GM13976 (cell line): Measurements from ENCODE around the gene POLA2.
A peak's percentile ranks its signal among the peaks of the same experiment; 100 is the strongest.
"Not testable (repeated sequence)": the region's sequence is repeated elsewhere in the genome, so short reads cannot be mapped to it uniquely, and the experiment has no call there.

Source experiments
- DNase-seq: peaks from one replicate; pipeline ENCODE4 v3.0.0; 2012; ENCODE audit warnings: low spot score
- in situ Hi-C: fragments of 300-500 bp; cut with MboI; formaldehyde crosslinking; loops from one replicate; pipeline ENCODE4 v1.12.0; 2022; ENCODE audit warnings: low sequenced_read_pairs, mixed read lengths, inconsistent platforms; ENCODE audit not compliant: unreplicated experiment
- TF ChIP-seq, protein P1 (sequence below): IDR thresholded peaks from 2 replicates; pipeline ENCODE4 v1.5.1; 2012; ENCODE audit warnings: borderline replicate concordance, mild to moderate bottlenecking; ENCODE audit not compliant: insufficient read depth; ENCODE audit errors: extremely low read depth, missing control alignments, control extremely low read depth

The POLA2 gene

DNA sequence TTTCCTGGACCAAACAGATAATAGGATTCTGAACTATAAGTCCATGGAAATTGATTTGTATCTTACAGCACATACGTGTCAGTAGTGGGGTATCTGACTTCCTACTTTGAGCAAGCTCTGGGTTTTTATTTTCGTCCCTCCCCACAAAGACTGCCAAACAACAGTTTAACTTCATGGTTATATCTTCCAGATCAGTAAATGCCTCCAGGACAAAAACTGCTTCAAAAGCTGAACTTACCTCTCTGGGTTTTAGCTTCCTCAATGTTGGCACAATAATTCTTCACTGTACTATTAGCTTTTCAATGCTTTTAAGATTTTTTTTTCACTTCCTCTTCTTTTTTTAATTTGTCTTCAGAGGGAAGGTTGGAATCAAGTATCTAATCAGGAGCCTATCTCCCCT is 67.7 kb downstream of the POLA2 start:
- no peak for DNase-seq
- TF ChIP-seq, protein P1, sequence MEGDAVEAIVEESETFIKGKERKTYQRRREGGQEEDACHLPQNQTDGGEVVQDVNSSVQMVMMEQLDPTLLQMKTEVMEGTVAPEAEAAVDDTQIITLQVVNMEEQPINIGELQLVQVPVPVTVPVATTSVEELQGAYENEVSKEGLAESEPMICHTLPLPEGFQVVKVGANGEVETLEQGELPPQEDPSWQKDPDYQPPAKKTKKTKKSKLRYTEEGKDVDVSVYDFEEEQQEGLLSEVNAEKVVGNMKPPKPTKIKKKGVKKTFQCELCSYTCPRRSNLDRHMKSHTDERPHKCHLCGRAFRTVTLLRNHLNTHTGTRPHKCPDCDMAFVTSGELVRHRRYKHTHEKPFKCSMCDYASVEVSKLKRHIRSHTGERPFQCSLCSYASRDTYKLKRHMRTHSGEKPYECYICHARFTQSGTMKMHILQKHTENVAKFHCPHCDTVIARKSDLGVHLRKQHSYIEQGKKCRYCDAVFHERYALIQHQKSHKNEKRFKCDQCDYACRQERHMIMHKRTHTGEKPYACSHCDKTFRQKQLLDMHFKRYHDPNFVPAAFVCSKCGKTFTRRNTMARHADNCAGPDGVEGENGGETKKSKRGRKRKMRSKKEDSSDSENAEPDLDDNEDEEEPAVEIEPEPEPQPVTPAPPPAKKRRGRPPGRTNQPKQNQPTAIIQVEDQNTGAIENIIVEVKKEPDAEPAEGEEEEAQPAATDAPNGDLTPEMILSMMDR, result no peak
- in situ Hi-C loops, result no loop called here

DNA sequence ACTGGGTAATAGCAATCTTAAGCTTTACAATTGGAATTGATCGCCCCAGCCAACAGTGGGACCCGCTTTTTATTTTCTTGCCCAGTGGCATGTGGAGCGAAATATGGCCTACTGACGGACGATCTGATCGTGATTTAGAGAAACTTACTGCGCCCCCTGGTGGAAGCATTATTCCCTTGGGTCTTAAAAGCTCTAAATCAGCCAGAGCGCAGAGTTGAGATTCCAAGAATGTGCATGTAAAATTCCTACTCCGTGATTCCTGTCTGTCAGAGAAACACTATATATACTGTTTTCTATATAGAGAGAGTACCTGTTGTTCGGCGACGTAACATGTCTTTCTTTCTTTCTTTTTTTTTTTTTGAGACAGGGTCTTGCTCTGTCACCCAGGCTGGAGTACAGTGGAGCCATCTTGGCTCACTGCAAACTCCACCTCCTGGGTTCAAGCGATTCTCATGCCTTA is 68.2 kb downstream of the POLA2 start:
- TF ChIP-seq, protein P1, result peak; percentile 61
- in situ Hi-C loops, result no loop called here
- DNase-seq, result peak; percentile 72

DNA sequence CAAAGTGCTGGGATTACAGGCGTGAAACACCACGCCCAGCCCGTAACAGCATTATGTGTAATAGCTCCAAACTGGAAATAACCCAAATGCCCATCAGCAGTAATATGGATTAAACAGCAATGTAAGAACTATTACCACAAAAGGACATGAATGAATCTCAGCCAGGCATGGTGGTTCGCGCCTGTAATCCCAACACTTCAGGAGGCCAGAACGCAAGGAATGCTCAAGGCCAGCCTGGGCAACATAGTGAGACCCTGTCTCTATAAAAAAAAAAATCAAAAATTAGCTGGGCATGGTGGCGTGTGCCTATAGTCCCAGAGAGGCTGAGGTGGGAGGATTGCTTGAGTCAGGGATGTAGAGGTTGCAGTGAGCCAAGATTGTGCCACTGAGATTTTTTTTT is 68.8 kb downstream of the POLA2 start:
- no peak for DNase-seq
- TF ChIP-seq, protein P1, result no peak
- in situ Hi-C loops, result no loop called here

DNA sequence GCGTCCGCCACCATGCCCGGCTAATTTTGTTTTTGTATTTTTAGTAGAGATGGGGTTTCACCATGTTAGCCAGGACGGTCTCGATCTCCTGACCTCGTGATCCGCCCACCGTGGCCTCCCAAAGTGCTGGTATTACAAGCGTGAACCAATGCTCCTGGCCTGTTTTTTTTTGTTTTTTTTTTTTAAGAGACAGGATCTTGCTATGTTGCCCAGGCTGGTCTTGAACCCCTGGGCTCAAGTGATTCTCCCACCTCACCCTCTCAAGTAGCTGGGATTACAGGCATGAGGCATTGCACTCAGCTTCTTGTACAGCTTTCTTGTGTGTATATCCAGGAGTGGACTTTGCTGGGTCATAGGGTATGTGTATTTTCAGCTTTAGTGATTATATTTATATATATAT is 70.8 kb downstream of the POLA2 start:
- DNase-seq, in situ Hi-C loops: not testable (repeated sequence)

DNA sequence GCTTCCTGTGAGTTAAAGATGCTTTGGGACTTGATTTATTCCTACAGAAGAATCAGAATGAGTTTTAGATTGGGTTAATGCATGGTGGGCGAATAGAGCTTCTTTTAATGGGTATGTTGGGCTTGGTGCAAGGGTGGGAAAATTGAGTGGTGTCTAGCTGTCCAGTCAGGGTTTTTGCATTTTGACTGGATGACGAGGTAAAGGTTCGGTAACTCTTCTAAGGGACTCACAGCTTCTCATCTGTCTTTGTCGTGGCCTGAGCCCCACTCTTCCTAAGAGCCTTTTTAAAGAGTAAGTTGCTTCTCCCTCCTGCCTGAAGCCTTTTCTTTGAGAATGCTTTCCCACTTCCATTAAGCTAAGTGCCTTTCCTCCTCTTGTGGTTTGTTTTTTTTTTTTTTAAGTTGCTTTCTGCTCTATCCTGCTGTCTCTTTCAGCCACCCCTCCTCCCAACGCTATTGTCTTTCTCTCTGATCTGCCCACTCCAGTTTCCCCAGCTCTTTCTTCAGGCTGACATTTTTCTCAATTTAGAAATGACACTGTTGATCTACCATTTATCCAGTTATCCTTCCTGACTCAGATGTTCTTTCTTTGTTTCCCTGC is 73.0 kb downstream of the POLA2 start:
- TF ChIP-seq, protein P1, result no peak
- in situ Hi-C loops, result no loop called here
- DNase-seq, result no peak

DNA sequence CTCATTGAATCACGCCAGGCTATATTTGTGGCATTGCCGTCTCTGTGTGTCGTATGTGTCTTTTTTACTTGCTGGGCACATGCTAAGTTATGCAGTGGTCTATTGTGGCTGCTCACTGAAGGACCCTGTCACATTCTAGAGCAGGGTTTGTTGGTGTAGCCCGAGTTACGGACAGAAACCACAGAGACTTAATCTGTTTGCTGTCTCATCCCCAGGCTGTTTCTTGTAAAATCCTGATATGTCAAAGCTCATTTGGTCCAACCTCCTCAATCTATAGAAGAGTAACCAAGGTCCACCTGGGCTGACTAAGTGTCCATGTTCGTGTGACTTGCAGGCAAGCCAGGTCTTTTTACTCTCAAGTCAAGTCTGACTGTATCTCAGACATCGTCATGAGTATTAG is 76.9 kb downstream of the POLA2 start:
- DNase-seq, result no peak
- in situ Hi-C loops, result no loop called here
- TF ChIP-seq, protein P1, result no peak

DNA sequence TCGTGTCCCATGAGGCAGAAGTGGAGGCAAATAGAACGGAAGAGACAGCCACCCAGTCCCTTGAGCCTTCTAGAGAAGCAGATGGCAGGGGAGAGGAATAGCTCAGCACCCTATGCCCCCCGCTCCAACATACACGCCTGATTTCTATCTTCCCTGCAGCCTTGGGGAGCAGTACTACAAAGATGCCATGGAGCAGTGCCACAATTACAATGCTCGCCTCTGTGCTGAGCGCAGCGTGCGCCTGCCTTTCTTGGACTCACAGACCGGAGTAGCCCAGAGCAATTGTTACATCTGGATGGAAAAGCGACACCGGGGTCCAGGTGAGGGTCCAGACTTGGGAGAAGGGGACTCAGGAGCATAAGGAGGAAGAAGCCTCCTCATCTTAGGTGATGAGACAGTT is 78.5 kb downstream of the POLA2 start:
- in situ Hi-C loops, result no loop called here

More for the DNA sequence above, 78.5 kb downstream of the POLA2 start:
- DNase-seq, result no peak
- TF ChIP-seq, protein P1, result no peak
